Activated B cell treated with CpG ODN at 0.5 μM for 24 hours (primary cell): ENCODE measurements around the gene SERGEF. TPM values are rescaled to one million over a fixed set of nuclear protein-coding genes. Genes with fewer than 3 reads are reported as not detected.

Experiments
- ATAC-seq: fragments of 200-7000 bp; cut with Tn5 transposase; one replicate; pipeline ENCODE4 v1.10.0; 2021; ENCODE audit warnings: low read depth, mild to moderate bottlenecking, moderate library complexity
- CTCF ChIA-PET: fragments of 350-600 bp; sonication (Branson Sonifier 250); formaldehyde crosslinking; loops from one replicate; lab custom pipeline; 2021; ENCODE audit warnings: antibody characterized with exemption; lab: Charles Lee
- POLR2A ChIA-PET: fragments of 350-600 bp; sonication (Branson Sonifier 250); formaldehyde crosslinking; loops from one replicate; lab custom pipeline; 2021; ENCODE audit warnings: antibody characterized with exemption; lab: Charles Lee
- DNase-seq: peaks from one replicate; pipeline ENCODE4 v3.0.0; 2022
- H3K27ac Mint-ChIP-seq: one replicate; pipeline ENCODE4 v1.8.0; 2020; ENCODE audit warnings: mixed read lengths
- H3K27me3 Mint-ChIP-seq: one replicate; pipeline ENCODE4 v1.8.0; 2021; ENCODE audit warnings: mixed read lengths
- H3K36me3 Mint-ChIP-seq: one replicate; pipeline ENCODE4 v1.8.0; 2021; ENCODE audit warnings: low read depth, mixed read lengths
- H3K4me1 Mint-ChIP-seq: one replicate; pipeline ENCODE4 v1.8.0; 2021; ENCODE audit warnings: mixed read lengths
- H3K4me3 Mint-ChIP-seq: one replicate; pipeline ENCODE4 v1.8.0; 2020; ENCODE audit warnings: mild to moderate bottlenecking, mixed read lengths
- H3K9me3 Mint-ChIP-seq: one replicate; pipeline ENCODE4 v1.8.0; 2020; ENCODE audit warnings: mixed read lengths
- intact Hi-C: fragments of 100-400 bp; cut with micrococcal nuclease; formaldehyde crosslinking; loops from one replicate; pipeline ENCODE4 v1.15.1; 2024
- total RNA-seq: library from RNA; stranded (reverse); gene quantifications from 2 replicates; pipeline ENCODE4 v1.2.3, GENCODE V29; 2022
- TF ChIP-seq, protein P1 (sequence below): fragments of 200-600 bp; IDR thresholded peaks from one replicate; pipeline ENCODE4 v1.8.0; 2022; ENCODE audit warnings: antibody characterized with exemption, mild to moderate bottlenecking

SERGEF gene
- total RNA-seq, 1 donor from 2014 or later = 38.4 TPM

DNA sequence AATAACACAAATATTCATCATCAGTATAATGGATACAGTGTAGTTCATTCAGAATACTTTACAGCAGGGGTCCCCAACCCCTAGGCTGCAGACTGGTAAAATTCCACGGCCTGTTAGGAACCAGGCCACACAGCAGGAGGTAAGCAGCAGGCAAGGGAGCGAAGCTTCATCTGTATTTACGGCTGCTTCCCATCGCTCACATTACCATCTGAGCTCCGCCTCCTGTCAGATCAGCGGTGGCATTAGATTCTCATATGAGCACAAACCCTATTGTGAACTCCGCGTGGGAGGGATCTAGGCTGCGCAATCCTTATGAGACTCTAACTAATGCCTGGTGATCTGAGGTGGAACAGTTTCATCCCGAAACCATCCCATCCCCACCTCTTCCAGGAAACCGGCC is 125.1 kb downstream of the SERGEF start:
- Mint-ChIP-seq H3K4me3 (no peak overlapping the region), H3K4me1 (no peaks in the 10 kb centered on the region), H3K27me3 (no peaks in the 10 kb centered on the region), H3K27ac (no peak overlapping the region), H3K36me3 (peaks cover 40% of the 10 kb centered on the region), H3K9me3 (no peaks in the 10 kb centered on the region)
- TF ChIP-seq, protein P1, sequence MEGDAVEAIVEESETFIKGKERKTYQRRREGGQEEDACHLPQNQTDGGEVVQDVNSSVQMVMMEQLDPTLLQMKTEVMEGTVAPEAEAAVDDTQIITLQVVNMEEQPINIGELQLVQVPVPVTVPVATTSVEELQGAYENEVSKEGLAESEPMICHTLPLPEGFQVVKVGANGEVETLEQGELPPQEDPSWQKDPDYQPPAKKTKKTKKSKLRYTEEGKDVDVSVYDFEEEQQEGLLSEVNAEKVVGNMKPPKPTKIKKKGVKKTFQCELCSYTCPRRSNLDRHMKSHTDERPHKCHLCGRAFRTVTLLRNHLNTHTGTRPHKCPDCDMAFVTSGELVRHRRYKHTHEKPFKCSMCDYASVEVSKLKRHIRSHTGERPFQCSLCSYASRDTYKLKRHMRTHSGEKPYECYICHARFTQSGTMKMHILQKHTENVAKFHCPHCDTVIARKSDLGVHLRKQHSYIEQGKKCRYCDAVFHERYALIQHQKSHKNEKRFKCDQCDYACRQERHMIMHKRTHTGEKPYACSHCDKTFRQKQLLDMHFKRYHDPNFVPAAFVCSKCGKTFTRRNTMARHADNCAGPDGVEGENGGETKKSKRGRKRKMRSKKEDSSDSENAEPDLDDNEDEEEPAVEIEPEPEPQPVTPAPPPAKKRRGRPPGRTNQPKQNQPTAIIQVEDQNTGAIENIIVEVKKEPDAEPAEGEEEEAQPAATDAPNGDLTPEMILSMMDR = no peak
- DNase-seq = no peak
- ATAC-seq = no peak
- POLR2A ChIA-PET = no interaction called here
- intact Hi-C loops = no loop called here
- CTCF ChIA-PET = interaction anchor here (0.6 kb wide), 1 partner anchor 156 kb away, joined by 4 read pairs; no protein-coding TSS in a partner anchor

DNA sequence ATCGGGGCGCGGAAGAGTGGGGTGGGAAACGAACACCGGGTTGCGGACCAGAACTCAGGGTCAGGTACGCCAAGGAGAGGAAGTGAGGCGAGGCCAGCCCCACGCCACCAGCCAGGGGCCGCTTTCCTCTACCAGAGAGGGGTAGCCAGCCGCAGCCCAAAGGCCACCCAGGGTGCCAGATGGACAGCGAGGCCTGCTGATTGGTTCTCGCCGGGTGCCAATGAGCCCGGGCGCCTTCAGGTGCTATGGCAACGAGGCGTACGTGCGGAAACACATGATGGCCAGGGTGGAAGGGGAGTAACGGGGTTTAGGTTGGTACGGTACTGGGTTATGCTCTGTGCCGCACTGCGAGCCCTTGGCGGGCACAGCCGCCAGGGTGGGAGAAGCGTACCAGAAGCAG is 128.9 kb downstream of the SERGEF start:
- Mint-ChIP-seq H3K36me3 (peaks cover 16% of the 10 kb centered on the region), H3K4me3 (no peak overlapping the region), H3K4me1 (no peaks in the 10 kb centered on the region), H3K9me3 (no peaks in the 10 kb centered on the region), H3K27me3 (no peaks in the 10 kb centered on the region), H3K27ac (no peak overlapping the region)
- no peak for DNase-seq
- intact Hi-C loops = no loop called here
- POLR2A ChIA-PET = no interaction called here
- TF ChIP-seq, protein P1 = no peak
- CTCF ChIA-PET = no interaction called here
- ATAC-seq = no peak

DNA sequence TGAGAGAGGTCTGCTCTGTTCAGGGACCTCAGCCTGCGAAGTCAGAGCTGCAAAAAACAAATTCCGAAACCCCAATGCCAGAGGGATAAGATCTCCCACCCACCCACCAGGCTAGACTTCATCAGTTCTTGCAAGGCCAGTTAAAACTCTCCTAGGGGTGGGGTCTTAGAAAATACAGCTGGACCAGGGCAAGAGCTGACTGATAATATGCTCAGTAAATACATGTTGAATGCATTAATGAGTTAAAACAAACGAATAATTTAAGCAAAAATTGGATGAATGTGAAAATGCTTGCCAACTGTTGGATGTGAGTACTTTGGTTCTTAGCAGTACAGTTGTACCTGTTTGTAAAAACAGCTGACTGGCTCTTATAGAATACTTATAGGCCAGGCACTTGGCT is 129.8 kb downstream of the SERGEF start:
- DNase-seq (no peak), ATAC-seq (no peak)
- TF ChIP-seq, protein P1 = no peak
- Mint-ChIP-seq H3K27ac (no peak overlapping the region), H3K9me3 (no peaks in the 10 kb centered on the region), H3K4me1 (peaks cover 4% of the 10 kb centered on the region), H3K4me3 (no peak overlapping the region), H3K36me3 (peaks cover 20% of the 10 kb centered on the region), H3K27me3 (no peaks in the 10 kb centered on the region)
- POLR2A ChIA-PET = no interaction called here
- intact Hi-C loops = no loop called here
- CTCF ChIA-PET = no interaction called here

DNA sequence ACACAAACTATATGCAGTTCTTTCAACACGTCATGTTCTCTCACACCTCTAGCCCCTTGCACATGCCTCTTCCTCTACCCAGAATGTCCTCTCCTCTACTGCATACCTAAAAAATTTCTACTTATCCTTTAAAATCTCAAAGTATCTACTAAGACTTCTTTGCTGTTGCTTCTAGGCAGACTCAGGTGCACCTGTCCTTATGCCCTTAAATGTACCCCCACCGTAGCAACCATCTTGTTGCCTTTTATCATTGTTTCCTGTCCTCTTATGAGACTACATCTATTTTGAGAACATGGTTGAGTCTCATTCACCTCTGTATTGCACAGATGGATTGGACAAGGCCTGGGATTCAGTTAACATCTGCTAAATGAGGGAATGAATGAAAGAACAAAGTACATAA is 134.1 kb downstream of the SERGEF start:
- CTCF ChIA-PET = no interaction called here
- H3K4me3 Mint-ChIP-seq = no peak overlapping the region
- H3K36me3 Mint-ChIP-seq = peaks cover 40% of the 10 kb centered on the region
- ATAC-seq (no peak), DNase-seq (no peak)
- intact Hi-C loops = no loop called here
- no peaks in the 10 kb centered on the region for H3K9me3 Mint-ChIP-seq
- H3K27ac Mint-ChIP-seq = no peak overlapping the region
- H3K27me3 Mint-ChIP-seq = no peaks in the 10 kb centered on the region
- TF ChIP-seq, protein P1 = no peak
- POLR2A ChIA-PET = no interaction called here
- peaks cover 4% of the 10 kb centered on the region for H3K4me1 Mint-ChIP-seq

DNA sequence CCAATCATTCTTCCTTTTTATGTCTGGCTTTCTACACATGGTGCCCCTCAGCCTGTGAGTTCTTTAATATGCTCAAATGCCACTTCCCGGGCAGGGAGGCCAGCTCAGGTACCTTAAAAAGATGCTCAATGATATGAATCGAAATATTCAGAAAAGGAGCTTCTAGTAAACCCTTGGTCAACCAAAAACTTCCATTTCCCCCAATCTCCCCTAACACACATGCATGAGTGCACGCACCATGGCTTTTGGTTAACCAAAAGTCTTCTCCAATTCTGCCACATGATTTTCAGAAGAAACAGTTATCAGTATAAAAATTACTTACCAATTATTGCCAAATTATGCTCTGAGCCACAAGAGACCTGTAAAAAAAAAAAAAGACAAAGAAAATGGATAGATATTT is 135.0 kb downstream of the SERGEF start:
- ChIA-PET POLR2A (no interaction called here), CTCF (no interaction called here)
- intact Hi-C loops = no loop called here
- Mint-ChIP-seq H3K9me3 (no peaks in the 10 kb centered on the region), H3K4me1 (peaks cover 4% of the 10 kb centered on the region), H3K27me3 (no peaks in the 10 kb centered on the region), H3K36me3 (peaks cover 46% of the 10 kb centered on the region), H3K4me3 (no peak overlapping the region), H3K27ac (no peak overlapping the region)
- no peak for ATAC-seq
- no peak for DNase-seq
- TF ChIP-seq, protein P1 = no peak
